ENCODE results near the gene CLNK.

DNA sequence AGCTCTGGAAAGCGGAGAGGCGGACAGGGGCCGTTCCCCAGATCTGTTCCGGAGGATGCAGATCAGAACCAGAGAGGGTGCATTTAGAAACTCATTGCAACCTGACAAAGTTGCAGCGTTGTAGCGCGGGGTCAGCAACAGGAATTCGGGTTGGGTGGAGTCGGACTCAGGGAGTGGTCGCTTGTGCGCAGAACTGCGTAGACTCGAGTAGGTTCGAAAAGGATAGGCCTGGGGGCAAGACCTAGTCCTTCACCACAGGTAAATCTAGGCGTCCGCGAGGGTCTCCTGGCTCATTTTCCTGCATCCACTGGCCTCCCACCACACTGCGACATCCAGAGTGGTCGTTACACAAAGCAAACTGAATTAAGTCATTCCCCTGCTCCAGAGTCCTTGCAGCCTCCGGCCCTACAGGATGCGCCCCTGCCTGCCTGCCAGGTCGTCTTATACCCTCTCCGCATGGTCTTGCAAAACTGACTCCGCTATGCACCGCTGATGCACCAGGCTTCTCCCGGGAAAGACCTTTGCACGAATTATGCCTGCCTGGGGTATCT lies 222.6 kb downstream of the CLNK start:
- TF ChIP-seq CTCF (IDR thresholded peaks at IDR 0.05 in 8 of 11, conservative IDR thresholded peaks at IDR 0.05 in 3 of 11) (no peak), POLR2A (IDR thresholded peaks at IDR 0.05) (no peak)
